ENCODE measurements around the gene PCBP3. TPM values are rescaled to one million over a fixed set of nuclear protein-coding genes. Genes with fewer than 3 reads are reported as not detected.

Gene PCBP3
- total RNA-seq, 4 donors from 2014 or later: 0.99 to 7.0 (median 2.5) TPM; not detected in 1

DNA sequence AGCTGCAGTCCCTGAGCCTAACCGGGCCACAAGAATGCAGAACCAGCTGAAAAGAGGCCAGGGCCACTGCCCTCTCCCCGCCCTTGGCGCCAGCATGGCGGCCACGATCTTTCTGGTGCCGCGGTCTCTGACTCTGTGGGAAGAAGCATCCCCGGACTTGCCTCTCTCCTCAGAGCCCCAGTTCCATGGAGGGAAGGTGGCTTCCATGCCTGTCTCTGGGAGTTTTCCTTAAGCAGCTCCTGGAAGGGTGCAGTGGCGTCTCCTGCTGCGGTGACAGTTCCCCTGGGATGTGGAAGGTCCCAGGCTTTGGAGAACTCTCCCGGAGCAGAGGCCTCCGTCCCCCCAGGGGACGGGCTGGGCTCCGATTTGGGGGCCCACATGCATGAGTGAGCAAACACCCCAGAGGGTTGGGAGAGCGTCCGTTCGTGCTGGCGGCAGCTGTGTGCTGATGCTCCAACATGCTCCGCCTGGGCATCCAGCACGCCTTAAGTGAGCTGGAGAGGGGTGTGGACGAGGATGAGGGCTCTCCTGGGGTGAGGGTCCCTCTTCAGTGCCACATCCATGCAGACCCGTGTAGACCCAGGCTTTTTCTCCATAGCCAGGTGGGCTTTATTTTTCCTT, 228.2 kb downstream of the PCBP3 start:
- DNase-seq (ENCODE audit: low spot score in 2 of 2): no peak
- TF ChIP-seq, protein P1, sequence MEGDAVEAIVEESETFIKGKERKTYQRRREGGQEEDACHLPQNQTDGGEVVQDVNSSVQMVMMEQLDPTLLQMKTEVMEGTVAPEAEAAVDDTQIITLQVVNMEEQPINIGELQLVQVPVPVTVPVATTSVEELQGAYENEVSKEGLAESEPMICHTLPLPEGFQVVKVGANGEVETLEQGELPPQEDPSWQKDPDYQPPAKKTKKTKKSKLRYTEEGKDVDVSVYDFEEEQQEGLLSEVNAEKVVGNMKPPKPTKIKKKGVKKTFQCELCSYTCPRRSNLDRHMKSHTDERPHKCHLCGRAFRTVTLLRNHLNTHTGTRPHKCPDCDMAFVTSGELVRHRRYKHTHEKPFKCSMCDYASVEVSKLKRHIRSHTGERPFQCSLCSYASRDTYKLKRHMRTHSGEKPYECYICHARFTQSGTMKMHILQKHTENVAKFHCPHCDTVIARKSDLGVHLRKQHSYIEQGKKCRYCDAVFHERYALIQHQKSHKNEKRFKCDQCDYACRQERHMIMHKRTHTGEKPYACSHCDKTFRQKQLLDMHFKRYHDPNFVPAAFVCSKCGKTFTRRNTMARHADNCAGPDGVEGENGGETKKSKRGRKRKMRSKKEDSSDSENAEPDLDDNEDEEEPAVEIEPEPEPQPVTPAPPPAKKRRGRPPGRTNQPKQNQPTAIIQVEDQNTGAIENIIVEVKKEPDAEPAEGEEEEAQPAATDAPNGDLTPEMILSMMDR (IDR thresholded peaks at IDR 0.05): no peak
- TF ChIP-seq POLR2A (IDR thresholded peaks at IDR 0.05): no peak
- intact Hi-C loops (cut with DNase I; ENCODE audit: low total_unique reads): no loop called here
- 58 to 69% methylated on average over 20 to 21 of the region's 22 CpGs for WGBS, 2 donors
- no peak overlapping the region for H3K4me3 ChIP-seq (ENCODE audit: low read depth, poor library complexity, severe bottlenecking)

DNA sequence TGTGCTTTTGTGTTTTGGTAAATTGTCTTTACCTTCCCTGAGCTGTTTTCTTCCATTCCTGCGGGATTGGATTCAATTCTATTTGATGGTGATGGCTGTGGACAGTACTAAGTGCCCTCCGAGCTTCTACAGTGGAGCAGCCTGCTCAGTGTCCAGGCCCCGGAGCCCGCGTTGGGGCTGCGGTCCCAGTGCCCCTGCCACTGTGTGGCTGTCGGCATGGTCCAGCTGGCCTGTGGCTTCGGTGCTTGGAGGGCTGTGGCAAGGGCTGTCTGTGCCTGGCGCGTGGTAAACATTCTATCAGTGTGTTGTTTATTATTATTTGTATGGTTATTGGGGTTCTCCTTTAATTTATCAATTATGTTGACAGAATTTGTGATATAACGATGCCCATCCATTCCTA, 228.9 kb downstream of the PCBP3 start:
- H3K4me3 ChIP-seq (ENCODE audit: low read depth, poor library complexity, severe bottlenecking): no peak overlapping the region
- TF ChIP-seq, protein P1 (IDR thresholded peaks at IDR 0.05): no peak
- TF ChIP-seq POLR2A (IDR thresholded peaks at IDR 0.05): no peak
- DNase-seq (ENCODE audit: low spot score in 2 of 2): no peak
- intact Hi-C loops (cut with DNase I; ENCODE audit: low total_unique reads): no loop called here
- 93 to 96% methylated on average over 11 of the region's 11 CpGs for WGBS, 2 donors

DNA sequence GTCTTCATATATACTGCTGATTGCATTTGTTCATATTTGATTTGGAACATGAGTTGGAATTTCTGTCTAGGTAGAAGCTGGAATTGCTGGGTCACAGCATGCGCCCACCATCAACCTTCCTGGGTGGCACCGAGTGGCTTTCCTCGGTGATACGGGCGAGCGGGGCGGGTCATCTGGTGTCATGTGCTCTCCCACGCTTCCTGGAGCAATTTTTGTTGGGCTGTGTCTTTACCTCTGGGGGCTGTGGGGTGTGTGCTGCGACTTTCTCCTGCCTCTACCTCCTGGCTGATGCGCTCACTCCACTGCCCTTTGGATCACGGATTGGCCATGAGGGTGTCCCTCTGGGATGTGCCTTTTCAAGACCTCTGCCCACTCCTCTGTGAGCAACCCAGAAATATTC, 229.4 kb downstream of the PCBP3 start:
- intact Hi-C loops (cut with DNase I; ENCODE audit: low total_unique reads): no loop called here
- 84 to 89% methylated on average over 11 of the region's 11 CpGs for WGBS, 2 donors
- no peak for TF ChIP-seq POLR2A (IDR thresholded peaks at IDR 0.05)
- TF ChIP-seq, protein P1 (IDR thresholded peaks at IDR 0.05): no peak
- H3K4me3 ChIP-seq (ENCODE audit: low read depth, poor library complexity, severe bottlenecking): no peak overlapping the region
- DNase-seq (ENCODE audit: low spot score in 2 of 2): no peak

DNA sequence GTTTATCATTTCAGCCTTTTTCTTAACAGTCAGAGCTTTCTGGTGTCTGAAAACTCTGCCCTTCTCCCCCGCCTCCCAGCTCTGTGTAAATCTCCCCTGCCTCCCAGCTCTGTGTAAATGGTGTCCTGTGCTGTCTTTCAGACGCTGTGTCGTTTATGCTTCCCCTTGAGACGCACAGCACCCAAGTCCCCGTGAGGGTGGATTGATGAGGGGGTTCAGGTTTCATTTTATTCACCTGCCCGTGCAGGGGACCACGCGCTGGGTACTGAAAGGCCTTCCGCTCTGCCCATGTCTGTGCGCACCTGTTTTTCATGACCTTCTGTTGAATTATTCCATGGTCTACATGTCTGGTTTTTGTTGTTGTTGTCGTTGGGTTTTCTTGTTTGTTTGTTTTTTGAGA, 229.9 kb downstream of the PCBP3 start:
- DNase-seq (ENCODE audit: low spot score in 2 of 2): no peak
- H3K4me3 ChIP-seq (ENCODE audit: low read depth, poor library complexity, severe bottlenecking): no peak overlapping the region
- TF ChIP-seq, protein P1 (IDR thresholded peaks at IDR 0.05): no peak
- no peak for TF ChIP-seq POLR2A (IDR thresholded peaks at IDR 0.05)
- WGBS, 2 donors: 89 to 92% methylated on average over 11 of the region's 11 CpGs
- intact Hi-C loops (cut with DNase I; ENCODE audit: low total_unique reads): no loop called here

DNA sequence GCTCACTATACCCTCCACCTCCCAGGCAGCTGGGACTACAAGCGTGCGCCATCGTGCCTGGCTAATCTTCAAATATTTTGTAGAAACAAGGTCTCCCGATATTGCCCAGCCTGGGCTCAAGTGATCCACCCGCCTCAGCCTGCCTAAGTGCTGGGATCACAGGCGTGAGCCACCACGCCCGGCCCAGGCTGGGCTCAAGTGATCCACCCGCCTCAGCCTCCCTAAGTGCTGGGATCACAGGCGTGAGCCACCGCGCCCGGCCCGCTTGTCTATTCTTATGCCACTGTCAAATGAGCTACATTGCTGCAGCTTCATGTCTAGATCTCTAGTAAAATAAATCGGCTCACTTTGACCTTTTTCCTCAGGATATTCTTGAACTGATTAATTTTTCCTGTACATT, 230.3 kb downstream of the PCBP3 start:
- intact Hi-C loops (cut with DNase I; ENCODE audit: low total_unique reads): no loop called here

More for the DNA sequence above, 230.3 kb downstream of the PCBP3 start:
- WGBS, 2 donors: 81 to 82% methylated on average over 15 of the region's 15 CpGs
- no peak for DNase-seq (ENCODE audit: low spot score in 2 of 2)
- TF ChIP-seq, protein P1 (IDR thresholded peaks at IDR 0.05): no peak
- TF ChIP-seq POLR2A (IDR thresholded peaks at IDR 0.05): no peak
- no peak overlapping the region for H3K4me3 ChIP-seq (ENCODE audit: low read depth, poor library complexity, severe bottlenecking)

Data from lower leg skin (tissue), 4 donors.